GM18505 (cell line): ENCODE measurements around the gene CBLB.

Experiments
- ATAC-seq: cut with Tn5 transposase; IDR thresholded peaks from one replicate; pipeline ENCODE4 v1.9.1; 2021; ENCODE audit not compliant: unreplicated experiment
- POLR2A ChIP-seq: IDR thresholded peaks from 4 replicates; pipeline ENCODE4 v1.6.1; 2011; ENCODE audit warnings: borderline replicate concordance; ENCODE audit not compliant: insufficient read depth, insufficient read length; ENCODE audit errors: extremely low read depth

Gene CBLB

DNA sequence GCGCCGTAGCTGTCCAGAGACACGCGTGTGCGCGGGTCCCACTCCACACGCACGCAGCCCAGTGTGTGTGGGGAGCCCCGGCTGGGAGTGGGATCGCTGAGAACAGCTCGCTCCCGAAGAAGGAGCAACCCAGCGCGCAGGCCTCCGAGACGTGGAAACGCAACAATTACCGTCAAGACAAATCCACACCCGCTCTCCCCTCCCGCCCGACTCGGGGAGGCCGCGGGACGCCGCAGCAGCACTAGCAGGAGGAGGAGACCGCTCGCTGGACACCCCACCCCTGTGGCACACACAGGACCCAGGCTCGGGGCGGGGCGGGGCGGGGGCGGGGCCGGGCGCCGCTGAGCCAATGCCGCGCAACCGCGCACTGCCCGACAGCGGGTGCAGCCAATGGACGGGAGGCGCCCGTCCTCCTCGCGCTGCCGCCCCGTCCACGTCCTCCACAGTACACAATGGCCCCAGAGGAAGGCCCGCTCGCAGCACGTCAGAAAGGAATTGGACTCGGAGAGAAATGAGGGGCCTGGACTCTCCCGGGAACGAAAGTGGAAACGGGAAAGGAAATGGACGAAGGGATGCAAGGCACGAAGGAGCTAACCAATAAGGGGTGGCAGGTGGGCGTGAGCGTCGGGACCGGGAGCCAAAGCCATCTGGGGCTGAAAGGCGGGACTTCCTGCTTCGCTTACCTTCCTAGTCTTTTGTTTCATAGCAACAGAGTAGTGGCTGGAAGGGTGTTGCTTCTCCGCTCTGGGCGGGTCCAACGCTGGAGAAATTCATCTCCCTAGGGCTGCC is at the start of gene CBLB:
Gene CBLB, minus strand, starts transcription at position 271 of the 789 bp plus-strand sequence. CDS start 1,435 bp downstream, outside the sequence.
- peak; percentile 70 for TF ChIP-seq POLR2A
- peak; percentile 86 for ATAC-seq

- TF ChIP-seq POLR2A: no peak
Measured at GRCh38 chr3:105916767-105917166, 48.0 kb upstream of the CBLB start.

DNA sequence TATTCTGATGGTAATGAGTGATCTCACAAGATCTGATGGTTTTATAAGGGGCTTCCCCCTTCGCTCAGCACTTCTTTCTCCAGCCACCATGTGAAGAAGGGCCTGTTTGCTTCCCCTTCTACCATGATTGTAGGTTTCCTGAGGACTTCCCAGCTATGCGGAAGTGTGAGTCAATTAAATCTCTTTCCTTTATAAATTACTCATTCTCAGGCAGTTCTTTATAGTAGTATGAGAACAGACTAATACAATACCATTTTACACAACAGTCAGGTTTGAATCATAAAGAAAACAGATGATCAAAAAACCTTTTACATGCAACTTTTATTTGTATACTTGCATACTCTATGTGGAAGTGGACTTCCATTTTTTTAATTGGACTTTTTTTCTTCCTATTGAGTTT is 46.7 kb upstream of the CBLB start:
- TF ChIP-seq POLR2A: no peak

More at GRCh38 chr3:105916767-105917166, 48.0 kb upstream of the CBLB start:
- no peak for ATAC-seq

DNA sequence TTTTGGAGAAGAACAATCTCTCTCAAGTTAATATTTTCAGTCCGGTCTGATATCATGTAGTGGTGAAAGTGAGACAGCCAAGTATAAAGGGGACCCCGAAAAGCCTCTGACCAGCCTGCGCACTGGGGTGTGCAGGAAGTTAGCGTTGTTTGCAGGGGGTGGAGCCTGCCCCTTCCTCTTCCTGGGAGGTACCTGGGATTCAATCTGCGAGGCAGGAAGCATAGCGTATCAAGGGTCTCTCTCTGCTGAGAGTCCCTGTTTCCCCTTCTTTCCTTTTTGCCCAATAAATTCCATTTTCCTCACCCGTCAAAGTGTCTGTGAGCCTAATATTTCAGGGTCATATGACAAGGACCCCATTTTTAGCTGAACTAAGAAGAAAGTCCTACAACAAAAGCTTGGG is 44.8 kb upstream of the CBLB start:
- no peak for ATAC-seq
- TF ChIP-seq POLR2A: no peak

More for the DNA sequence above, 46.7 kb upstream of the CBLB start:
- ATAC-seq: no peak

DNA sequence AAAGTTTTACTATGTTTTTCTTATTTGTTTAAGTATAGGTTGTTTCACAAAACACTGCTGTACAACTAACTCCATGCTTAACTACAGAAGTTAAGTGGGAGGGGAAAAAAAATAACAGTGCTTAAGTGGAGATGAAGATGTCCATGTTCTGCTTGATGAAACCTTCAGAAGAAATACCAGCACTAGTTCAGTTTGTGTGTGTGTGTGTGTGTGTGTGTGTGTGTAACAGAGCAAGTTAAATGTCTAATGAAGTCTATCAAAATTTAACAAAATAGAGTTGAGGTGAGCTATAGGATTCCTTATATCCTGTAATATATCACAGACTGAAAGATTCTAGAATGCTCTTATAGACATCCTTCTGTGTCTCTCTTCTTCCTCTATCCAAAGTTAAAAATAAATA is 44.1 kb upstream of the CBLB start:
- no peak for ATAC-seq
- no peak for TF ChIP-seq POLR2A

GRCh38 chr3:105911496-105911895 is 42.7 kb upstream of the CBLB start:
- no peak for ATAC-seq
- TF ChIP-seq POLR2A: no peak

GRCh38 chr3:105907777-105908176 is 39.0 kb upstream of the CBLB start:
- TF ChIP-seq POLR2A: no peak
- ATAC-seq: peak; percentile 90

GRCh38 chr3:105906836-105907235 is 38.0 kb upstream of the CBLB start:
- no peak for ATAC-seq
- no peak for TF ChIP-seq POLR2A

DNA sequence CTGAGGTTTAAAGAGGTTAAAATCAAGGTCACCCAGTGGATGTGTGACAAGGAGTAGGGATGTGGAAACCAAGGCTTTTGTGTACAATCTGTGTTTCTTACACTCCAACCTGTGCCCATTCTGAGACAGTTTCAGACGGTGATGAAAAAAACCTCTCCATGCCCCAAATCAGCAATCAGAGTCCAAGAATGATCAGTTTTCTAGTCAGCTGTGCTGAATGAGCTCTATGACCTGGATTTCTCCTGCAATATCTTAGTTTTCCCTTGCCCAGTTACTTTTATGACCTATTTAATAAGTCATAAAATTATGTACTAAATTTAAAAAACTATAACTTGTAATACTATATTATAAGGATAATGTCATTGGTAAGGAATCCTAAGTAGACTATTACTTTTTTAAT is 37.5 kb upstream of the CBLB start:
- TF ChIP-seq POLR2A: no peak
- ATAC-seq: no peak

DNA sequence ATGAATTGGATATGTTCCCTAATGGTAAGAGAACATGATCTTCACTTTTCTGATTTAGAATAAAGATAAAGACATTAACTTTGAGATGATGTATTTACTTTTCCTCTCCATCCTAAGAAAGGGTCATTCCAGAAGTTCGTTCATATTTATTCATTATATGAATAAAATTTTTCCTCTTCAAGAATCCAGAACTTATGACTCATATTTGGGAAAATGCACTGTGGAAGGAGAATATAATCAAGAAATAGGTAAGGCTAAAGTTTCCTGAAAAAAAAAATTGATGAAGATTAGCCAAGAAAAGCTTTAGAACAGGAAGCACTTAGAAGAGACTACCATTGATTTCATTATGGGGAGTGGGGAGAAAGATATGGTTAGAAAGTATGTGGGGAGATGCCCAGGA is 36.5 kb upstream of the CBLB start:
- ATAC-seq: no peak
- TF ChIP-seq POLR2A: no peak

DNA sequence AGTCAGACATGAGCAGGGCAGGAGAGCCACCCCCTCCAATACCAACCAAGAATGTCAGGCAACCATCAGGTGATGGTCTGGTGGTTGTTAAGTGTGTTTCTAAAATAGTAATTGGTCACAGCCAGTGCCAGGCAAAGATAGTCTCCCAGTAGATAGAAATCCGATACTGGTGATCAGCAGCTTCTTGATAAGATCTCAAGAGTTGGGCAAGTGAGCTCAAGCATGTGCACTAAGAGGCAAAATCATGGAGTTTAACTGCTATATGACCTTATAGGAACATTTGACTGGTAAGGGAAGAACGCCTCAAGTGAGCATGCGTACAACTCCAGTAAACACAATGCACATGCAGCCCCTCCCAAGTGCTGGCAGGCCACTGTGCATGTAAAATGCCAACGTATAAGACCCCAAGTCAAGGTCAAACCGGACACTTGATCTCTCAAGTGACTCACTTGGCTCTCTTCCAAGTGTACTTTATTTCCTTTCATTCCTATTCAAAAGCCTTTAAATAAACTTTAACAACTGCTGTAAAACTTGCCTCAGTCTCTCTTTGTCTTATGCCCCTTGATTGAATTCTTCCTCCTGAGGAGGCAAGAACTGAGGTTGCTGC is 36.0 kb upstream of the CBLB start:
- ATAC-seq: no peak
- TF ChIP-seq POLR2A: no peak

DNA sequence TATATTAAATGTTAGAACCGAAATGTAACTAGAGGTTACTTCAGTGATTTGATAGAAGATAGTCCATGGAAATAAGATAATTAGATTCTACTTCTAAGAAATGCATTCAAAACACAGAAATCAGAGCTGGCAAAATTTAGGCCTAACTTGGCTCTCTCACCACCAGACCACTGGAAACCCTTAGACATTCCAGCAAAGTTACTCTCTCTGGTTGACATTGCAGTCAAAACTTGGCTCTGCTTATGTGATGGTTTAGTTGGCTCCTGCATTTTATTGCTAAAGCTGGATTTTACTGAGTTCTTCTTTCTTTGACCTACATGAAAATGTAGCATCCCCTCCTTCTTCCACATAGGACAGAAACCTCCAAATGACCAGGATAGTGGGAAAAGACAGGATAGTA is 35.4 kb upstream of the CBLB start:
- ATAC-seq: no peak
- TF ChIP-seq POLR2A: no peak

DNA sequence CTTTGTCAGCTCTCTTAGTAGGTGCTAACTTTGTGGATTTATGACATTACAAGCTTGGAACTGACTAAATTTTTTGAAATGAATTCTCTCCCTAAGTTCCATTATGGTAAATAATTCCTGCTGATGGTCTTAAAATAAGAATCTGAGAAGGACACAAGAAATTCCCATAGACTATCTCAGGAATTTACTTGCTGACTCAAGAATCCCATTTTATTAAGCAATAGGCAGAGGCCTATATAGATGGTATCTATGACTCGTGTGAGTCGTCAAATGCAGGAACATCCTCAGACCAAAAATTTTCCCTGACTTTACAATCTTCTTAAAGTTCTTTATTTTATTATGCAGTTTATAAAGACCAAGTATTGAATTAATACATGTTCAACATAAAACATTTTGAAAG is 30.7 kb upstream of the CBLB start:
- no peak for ATAC-seq

DNA sequence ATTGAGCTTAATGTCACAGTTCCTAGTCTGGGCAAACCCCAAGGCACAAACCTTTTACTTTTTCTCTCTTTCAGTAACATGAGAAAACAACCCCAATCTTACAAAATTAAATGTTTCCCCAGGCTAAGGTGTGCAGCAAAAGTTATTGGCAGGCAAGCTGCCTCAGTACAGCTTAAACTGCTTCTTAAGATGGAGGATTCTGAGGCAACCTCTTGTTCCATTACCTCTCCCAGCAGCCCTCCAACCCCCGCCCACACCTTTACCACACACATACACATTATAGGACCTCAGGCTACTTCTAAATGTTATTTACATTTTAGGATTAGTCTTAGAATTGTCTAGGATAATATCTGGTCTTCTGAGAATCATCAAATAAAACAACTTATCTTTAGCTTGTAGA is 22.3 kb upstream of the CBLB start:
- TF ChIP-seq POLR2A: no peak

More for the DNA sequence above, 30.7 kb upstream of the CBLB start:
- TF ChIP-seq POLR2A: no peak

More for the DNA sequence above, 22.3 kb upstream of the CBLB start:
- no peak for ATAC-seq
